T-helper 1 cell treated with Interleukin-12 subunit alpha and Interleukin-12 subunit beta and Interleukin-4 antibody, amounts not matched to agents 30 μg/mL and 1 μg/mL, for 36 hours (primary cell): Measurements from ENCODE around the gene LIMCH1.
"Not testable (repeated sequence)": the region's sequence is repeated elsewhere in the genome, so short reads cannot be mapped to it uniquely, and the experiment has no call there.

ENCODE experiments used
- H3K27ac Mint-ChIP-seq: one replicate; pipeline ENCODE4 v1.8.0; 2021; ENCODE audit warnings: mild to moderate bottlenecking, mixed read lengths
- H3K27me3 Mint-ChIP-seq: one replicate; pipeline ENCODE4 v1.8.0; 2021; ENCODE audit warnings: low read depth, mixed read lengths
- H3K36me3 Mint-ChIP-seq: one replicate; pipeline ENCODE4 v1.8.0; 2021; ENCODE audit warnings: low read depth, mixed read lengths
- H3K4me1 Mint-ChIP-seq: one replicate; pipeline ENCODE4 v1.8.0; 2021; ENCODE audit warnings: low read depth, mixed read lengths
- H3K4me3 Mint-ChIP-seq: one replicate; pipeline ENCODE4 v1.8.0; 2021; ENCODE audit warnings: mild to moderate bottlenecking, moderate library complexity, mixed read lengths
- H3K9me3 Mint-ChIP-seq: one replicate; pipeline ENCODE4 v1.8.0; 2021; ENCODE audit warnings: mixed read lengths

The LIMCH1 gene

GRCh38 chr4:41620594-41621256 lies 82.8 kb downstream of the LIMCH1 start:
- Mint-ChIP-seq H3K27me3 (no peaks in the 10 kb centered on the region), H3K27ac (no peak overlapping the region), H3K9me3 (no peaks in the 10 kb centered on the region), H3K4me1 (no peaks in the 10 kb centered on the region), H3K36me3 (no peaks in the 10 kb centered on the region), H3K4me3 (no peak overlapping the region)

DNA sequence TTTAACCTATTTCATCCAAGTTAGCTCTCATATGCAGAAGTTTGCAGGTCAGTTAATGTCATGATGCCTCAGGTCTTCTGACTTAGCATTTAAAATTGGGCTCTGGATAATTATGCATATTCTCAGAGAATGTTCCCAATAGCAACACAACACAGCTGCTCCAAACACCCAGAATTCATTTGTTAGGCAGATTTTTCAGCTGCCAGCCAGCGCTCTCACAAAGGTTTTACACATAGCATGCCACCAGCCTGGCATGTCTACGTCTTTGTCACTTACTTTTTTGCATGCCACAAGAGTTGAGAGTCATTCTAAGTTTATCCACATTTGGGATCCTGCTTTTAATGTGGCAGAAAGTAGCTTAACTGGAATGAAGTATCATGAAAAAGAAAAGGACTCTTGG lies 84.8 kb downstream of the LIMCH1 start:
- Mint-ChIP-seq H3K27me3 (peaks cover 3% of the 10 kb centered on the region), H3K27ac (no peak overlapping the region), H3K4me3 (no peak overlapping the region), H3K36me3 (no peaks in the 10 kb centered on the region), H3K9me3 (no peaks in the 10 kb centered on the region), H3K4me1 (no peaks in the 10 kb centered on the region)

DNA sequence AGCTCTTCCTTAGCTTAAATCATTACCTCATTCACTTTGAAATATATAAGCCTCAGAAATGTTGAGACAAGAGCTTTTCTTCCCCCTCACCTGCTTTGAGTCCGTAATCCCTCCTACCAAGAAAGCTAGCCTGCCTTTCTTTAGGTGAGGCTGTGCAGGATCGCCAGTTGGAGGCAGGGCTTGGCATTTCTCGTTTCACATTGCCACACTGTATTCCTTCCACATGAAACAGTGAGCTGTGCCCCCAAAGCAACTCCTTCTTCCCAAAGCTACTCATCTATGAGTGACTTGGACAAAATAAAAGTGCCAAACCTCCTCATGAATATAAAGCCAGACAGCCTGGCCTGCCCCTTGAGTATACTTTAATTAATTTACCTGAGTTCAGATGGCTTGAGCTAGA lies 86.8 kb downstream of the LIMCH1 start:
- Mint-ChIP-seq H3K4me3 (no peak overlapping the region), H3K36me3 (no peaks in the 10 kb centered on the region), H3K4me1 (no peaks in the 10 kb centered on the region)

GRCh38 chr4:41625531-41625930 lies 87.6 kb downstream of the LIMCH1 start:
- Mint-ChIP-seq H3K9me3 (no peaks in the 10 kb centered on the region), H3K4me3 (no peak overlapping the region), H3K27ac (no peak overlapping the region), H3K36me3 (no peaks in the 10 kb centered on the region), H3K27me3 (peaks cover 3% of the 10 kb centered on the region), H3K4me1 (no peaks in the 10 kb centered on the region)

More for the DNA sequence above, 86.8 kb downstream of the LIMCH1 start:
- no peaks in the 10 kb centered on the region for H3K9me3 Mint-ChIP-seq
- no peak overlapping the region for H3K27ac Mint-ChIP-seq
- peaks cover 3% of the 10 kb centered on the region for H3K27me3 Mint-ChIP-seq

DNA sequence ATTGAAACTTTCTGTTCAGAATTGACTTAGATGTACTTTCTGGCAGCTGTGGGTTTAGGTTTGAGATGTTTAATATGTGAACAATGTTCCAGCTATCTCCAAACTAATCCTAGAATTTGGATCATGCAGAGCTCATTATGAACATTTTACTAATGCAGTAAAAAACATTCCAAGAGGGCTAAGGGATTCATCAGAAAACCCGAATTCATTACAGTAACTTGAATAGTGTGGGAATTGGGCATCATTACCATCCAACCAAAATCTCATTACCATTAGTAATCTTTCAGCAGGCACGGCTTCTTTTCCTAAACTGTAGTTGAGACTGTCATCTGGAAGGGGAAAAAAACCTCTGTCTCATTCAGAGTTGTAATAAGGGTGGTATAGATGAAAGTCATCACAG lies 91.0 kb downstream of the LIMCH1 start:
- Mint-ChIP-seq H3K36me3 (no peaks in the 10 kb centered on the region), H3K9me3 (no peaks in the 10 kb centered on the region), H3K4me1 (no peaks in the 10 kb centered on the region), H3K27me3 (peaks cover 3% of the 10 kb centered on the region), H3K4me3 (no peak overlapping the region), H3K27ac (no peak overlapping the region)

GRCh38 chr4:41631523-41631922 lies 93.6 kb downstream of the LIMCH1 start:
- H3K4me3 Mint-ChIP-seq = no peak overlapping the region
- no peak overlapping the region for H3K27ac Mint-ChIP-seq
- no peaks in the 10 kb centered on the region for H3K36me3 Mint-ChIP-seq
- H3K4me1 Mint-ChIP-seq = no peaks in the 10 kb centered on the region
- H3K27me3 Mint-ChIP-seq = peaks cover 3% of the 10 kb centered on the region
- H3K9me3 Mint-ChIP-seq = no peaks in the 10 kb centered on the region

DNA sequence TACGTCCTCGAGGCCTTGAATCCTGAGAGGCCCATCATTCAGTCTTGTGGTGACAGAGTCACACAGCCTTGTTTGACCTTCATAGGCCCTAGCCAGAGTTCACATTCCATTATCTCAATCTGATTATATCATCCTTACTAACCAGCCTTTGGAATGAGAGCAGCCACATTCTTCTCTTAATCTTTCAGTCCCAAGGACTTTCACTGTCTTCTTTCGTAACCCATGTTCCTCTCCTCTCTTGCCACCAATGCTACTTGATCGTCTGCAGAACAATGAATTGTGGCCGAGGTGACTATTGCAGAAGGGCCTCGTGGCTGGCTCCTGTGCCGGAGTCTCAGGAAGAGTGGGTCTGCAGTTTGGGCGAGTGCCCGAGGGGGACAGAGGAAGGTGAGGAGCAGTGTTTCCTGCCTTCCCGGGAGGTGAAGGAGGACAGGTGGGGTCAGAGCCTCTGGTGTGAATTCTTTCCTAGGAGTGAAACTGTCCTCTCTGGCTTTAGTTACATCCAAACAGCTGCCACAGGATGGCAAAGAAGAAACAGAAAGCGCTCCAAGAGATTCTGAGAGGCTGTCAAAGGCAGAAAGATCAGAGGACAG lies 94.6 kb downstream of the LIMCH1 start:
- H3K36me3 Mint-ChIP-seq = no peaks in the 10 kb centered on the region
- no peaks in the 10 kb centered on the region for H3K4me1 Mint-ChIP-seq
- no peak overlapping the region for H3K4me3 Mint-ChIP-seq
- H3K27ac Mint-ChIP-seq = no peak overlapping the region
- no peaks in the 10 kb centered on the region for H3K9me3 Mint-ChIP-seq
- H3K27me3 Mint-ChIP-seq = peaks cover 3% of the 10 kb centered on the region

DNA sequence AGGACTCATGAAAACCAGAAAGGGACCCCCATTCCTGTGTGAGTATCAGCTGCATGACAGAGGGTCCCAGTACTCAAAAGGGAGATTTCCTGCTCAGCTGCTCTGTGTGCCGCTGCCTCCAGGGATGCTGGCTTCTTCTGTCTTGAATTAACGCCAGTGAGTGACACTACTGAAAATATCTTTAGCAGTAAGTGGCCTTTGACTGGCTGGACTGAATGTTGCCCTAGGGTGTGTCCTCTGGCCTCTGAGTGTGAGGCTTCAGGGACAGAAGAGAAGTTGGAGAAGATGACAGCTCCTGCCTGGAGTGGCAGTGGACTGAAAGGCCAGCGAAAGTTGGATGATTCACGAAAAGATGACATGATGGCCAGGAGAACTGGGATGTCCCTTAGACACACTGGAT lies 95.4 kb downstream of the LIMCH1 start:
- Mint-ChIP-seq H3K27ac (no peak overlapping the region), H3K4me1 (no peaks in the 10 kb centered on the region), H3K27me3 (no peaks in the 10 kb centered on the region), H3K36me3 (no peaks in the 10 kb centered on the region), H3K4me3 (no peak overlapping the region), H3K9me3 (no peaks in the 10 kb centered on the region)

DNA sequence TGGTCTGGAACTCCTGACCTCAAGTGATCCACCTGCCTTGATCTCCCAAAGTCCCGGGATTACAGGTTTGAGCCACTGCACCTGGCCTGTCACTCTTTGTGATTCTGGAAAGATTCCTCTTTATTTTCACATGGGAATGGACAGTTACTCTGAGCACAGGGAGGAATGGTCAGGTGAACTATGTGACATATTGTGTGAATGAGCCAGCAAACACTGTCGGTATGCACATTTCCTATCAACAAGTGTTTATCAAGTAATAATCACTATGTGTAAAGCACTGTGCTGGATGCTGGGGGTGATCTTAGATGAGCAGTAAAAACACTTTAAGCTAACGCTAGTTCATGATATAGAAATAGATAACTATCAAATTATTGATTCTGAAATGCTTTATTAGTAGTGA lies 97.5 kb downstream of the LIMCH1 start:
- no peaks in the 10 kb centered on the region for H3K36me3 Mint-ChIP-seq
- H3K4me3 Mint-ChIP-seq = no peak overlapping the region
- no peaks in the 10 kb centered on the region for H3K4me1 Mint-ChIP-seq
- H3K27ac Mint-ChIP-seq = no peak overlapping the region
- no peaks in the 10 kb centered on the region for H3K27me3 Mint-ChIP-seq
- no peaks in the 10 kb centered on the region for H3K9me3 Mint-ChIP-seq

DNA sequence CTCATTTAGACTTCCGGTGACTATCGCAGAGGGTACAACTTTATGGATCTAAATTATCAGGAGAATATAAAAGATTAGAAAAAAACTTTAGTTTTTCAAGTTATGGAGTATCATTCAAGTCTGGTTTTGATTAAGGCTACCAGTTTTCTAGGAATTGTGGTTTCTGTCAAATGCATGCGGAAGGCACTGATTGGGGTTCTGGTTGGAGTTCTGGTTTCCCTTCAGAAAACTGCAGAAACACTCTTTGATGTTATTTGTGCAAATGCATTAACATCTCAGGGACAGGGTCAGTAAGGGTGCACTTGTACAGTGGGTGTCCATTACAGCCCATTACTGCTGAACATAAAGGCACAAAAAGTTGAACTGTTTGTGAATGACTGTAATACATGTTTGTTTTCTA lies 100.2 kb downstream of the LIMCH1 start:
- Mint-ChIP-seq H3K27me3 (peaks cover 6% of the 10 kb centered on the region), H3K27ac (no peak overlapping the region), H3K4me1 (no peaks in the 10 kb centered on the region), H3K9me3 (no peaks in the 10 kb centered on the region), H3K4me3 (no peak overlapping the region), H3K36me3 (no peaks in the 10 kb centered on the region)

DNA sequence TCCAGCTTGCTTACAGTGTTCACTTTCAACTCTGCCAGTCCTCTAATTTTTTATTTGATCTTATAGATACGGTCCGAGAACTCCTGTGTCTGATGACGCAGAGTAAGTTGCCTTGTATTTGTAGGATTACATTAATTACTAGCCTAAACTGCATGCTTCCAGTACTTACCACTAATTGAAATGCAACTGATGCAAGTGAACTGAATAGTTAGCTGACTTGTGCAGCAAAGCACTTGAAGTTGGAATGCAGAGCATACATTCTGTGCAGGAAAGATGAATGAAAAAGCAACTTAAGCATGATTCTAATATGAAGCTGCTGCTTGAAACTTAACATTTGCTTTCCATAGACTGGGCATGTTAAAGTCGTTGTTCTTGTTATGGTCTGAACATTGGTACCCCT lies 100.9 kb downstream of the LIMCH1 start:
- H3K9me3 Mint-ChIP-seq = no peaks in the 10 kb centered on the region
- H3K27ac Mint-ChIP-seq = no peak overlapping the region
- no peaks in the 10 kb centered on the region for H3K36me3 Mint-ChIP-seq
- H3K4me1 Mint-ChIP-seq = no peaks in the 10 kb centered on the region
- H3K4me3 Mint-ChIP-seq = no peak overlapping the region
- peaks cover 7% of the 10 kb centered on the region for H3K27me3 Mint-ChIP-seq

DNA sequence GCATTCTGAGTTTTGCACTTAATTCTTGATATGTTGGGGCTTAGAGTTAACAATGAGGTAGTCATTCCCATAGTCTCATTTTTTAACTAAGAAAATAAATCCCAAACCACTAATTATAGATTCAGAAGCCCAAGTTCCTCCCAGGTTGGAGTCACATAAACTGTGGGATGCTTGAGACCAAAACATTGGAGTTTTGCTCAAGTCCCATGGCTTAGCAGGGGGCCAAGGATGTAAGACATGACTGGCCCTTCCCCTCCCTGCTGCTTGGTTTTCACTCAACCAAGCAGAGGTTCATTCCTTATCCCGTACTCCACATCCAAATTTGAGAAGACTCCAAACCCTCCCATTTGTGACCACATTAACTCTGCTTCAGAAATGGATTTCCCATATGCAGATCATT lies 101.3 kb downstream of the LIMCH1 start:
- H3K27me3 Mint-ChIP-seq = peaks cover 11% of the 10 kb centered on the region
- H3K36me3 Mint-ChIP-seq = no peaks in the 10 kb centered on the region
- H3K9me3 Mint-ChIP-seq = no peaks in the 10 kb centered on the region
- H3K4me1 Mint-ChIP-seq = no peaks in the 10 kb centered on the region
- H3K27ac Mint-ChIP-seq = no peak overlapping the region
- no peak overlapping the region for H3K4me3 Mint-ChIP-seq

- no peak overlapping the region for H3K4me3 Mint-ChIP-seq
- peaks cover 22% of the 10 kb centered on the region for H3K27me3 Mint-ChIP-seq
These were observed 102.9 kb downstream of the LIMCH1 start for GRCh38 chr4:41640906-41641305.

GRCh38 chr4:41642746-41643145 lies 104.8 kb downstream of the LIMCH1 start:
- H3K36me3 Mint-ChIP-seq, H3K27ac Mint-ChIP-seq, H3K4me1 Mint-ChIP-seq, H3K9me3 Mint-ChIP-seq, H3K4me3 Mint-ChIP-seq: not testable (repeated sequence)
- H3K27me3 Mint-ChIP-seq = peaks cover 22% of the 10 kb centered on the region

More at GRCh38 chr4:41640906-41641305, 102.9 kb downstream of the LIMCH1 start:
- no peak overlapping the region for H3K27ac Mint-ChIP-seq
- H3K36me3 Mint-ChIP-seq = peaks cover 3% of the 10 kb centered on the region
- no peaks in the 10 kb centered on the region for H3K4me1 Mint-ChIP-seq
- no peaks in the 10 kb centered on the region for H3K9me3 Mint-ChIP-seq

- Mint-ChIP-seq H3K4me3 (no peak overlapping the region), H3K27me3 (peaks cover 22% of the 10 kb centered on the region), H3K9me3 (no peaks in the 10 kb centered on the region), H3K36me3 (peaks cover 3% of the 10 kb centered on the region), H3K27ac (no peak overlapping the region), H3K4me1 (no peaks in the 10 kb centered on the region)
These were observed 105.4 kb downstream of the LIMCH1 start for GRCh38 chr4:41643331-41643730.
